Measurements from ENCODE around the gene SAFB. TPM values are rescaled to one million over a fixed set of nuclear protein-coding genes. Genes with fewer than 3 reads are reported as not detected.
A peak's percentile ranks its signal among the peaks of the same experiment; 100 is the strongest.

The SAFB gene
- total RNA-seq: 100 to 1,000 TPM; 173 to 183 TPM
- 127 to 129 reads per million in 2 donors for total RNA-seq

DNA sequence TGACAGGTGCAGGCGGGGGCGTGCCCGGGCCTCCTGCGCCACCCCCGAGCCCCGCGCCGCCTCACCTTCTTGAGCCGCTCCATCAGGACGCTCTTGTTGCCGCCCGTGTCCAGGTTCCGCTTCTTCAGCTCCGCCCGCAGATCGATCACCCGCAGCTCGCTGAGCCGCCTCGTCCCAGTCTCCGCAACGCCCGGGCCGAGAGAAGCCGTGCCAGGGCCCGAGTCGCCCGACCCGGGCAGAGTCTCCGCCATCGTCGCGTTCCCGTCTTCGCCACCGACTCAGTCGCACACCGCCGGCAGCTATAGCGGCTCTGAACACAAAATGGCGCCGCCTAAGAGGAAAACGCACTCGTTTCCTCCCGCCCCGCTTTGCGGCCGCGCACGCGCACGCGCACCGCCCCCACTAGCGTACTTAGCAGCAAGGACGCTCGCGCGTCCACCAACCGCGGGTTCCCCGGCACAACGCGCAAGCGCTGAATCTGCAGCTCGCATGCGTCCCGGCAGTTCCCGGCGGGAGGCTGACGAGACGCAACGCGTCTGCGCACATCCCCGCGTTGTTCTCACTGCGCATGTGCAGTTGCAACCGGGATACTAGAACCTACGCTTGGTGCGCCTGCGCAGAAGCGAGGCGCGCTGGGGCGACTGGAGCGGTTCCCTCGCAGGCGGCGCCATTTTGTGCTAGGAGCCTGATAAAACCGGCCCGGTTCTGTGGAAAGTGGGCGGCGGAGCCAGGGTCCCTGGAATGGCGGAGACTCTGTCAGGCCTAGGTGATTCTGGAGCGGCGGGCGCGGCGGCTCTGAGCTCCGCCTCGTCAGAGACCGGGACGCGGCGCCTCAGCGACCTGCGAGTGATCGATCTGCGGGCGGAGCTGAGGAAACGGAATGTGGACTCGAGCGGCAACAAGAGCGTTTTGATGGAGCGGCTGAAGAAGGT, at the start of gene SAFB, which contains the start of gene SAFB2:
TSS of gene SAFB (plus strand) at position 619 of the 932 bp plus-strand sequence. CDS start at position 742, 123 bp downstream.
TSS of gene SAFB2 (minus strand) at position 312 of the 932 bp plus-strand sequence. CDS start at position 251, 61 bp downstream.
- peak within 1 kb of the TSS; percentile 100 for H3K27ac Mint-ChIP-seq
- ATAC-seq (peak; percentile 85), DNase-seq (peak; percentile 99 to 100 (median 99))
- H3K4me1 Mint-ChIP-seq: peaks cover 60% of the 10 kb centered on the region
- H3K4me3 Mint-ChIP-seq: peak within 1 kb of the TSS; percentile 100
- peaks cover 6% of the 10 kb centered on the region for H3K36me3 Mint-ChIP-seq (ENCODE audit: low read depth)
- H3K9me3 ChIP-seq (ENCODE audit: control insufficient read depth, low read length, poor library complexity, severe bottlenecking): no peaks in the 10 kb centered on the region
- H3K27me3 Mint-ChIP-seq: no peaks in the 10 kb centered on the region

GRCh38 chr19:5575590-5575989, 47.3 kb upstream of the SAFB start:
- peaks cover 12% of the 10 kb centered on the region for H3K4me1 Mint-ChIP-seq
- H3K4me3 Mint-ChIP-seq: no peak overlapping the region
- no peak for DNase-seq
- no peaks in the 10 kb centered on the region for H3K9me3 ChIP-seq (ENCODE audit: control insufficient read depth, low read length, poor library complexity, severe bottlenecking)
- no peak overlapping the region for H3K27ac Mint-ChIP-seq
- no peak for ATAC-seq
- H3K36me3 Mint-ChIP-seq (ENCODE audit: low read depth): no peaks in the 10 kb centered on the region
- no peaks in the 10 kb centered on the region for H3K27me3 Mint-ChIP-seq

GRCh38 chr19:5578097-5578846, 44.6 kb upstream of the SAFB start:
- no peaks in the 10 kb centered on the region for H3K9me3 ChIP-seq (ENCODE audit: control insufficient read depth, low read length, poor library complexity, severe bottlenecking)
- Mint-ChIP-seq H3K4me1 (peaks cover 12% of the 10 kb centered on the region), H3K4me3 (no peak overlapping the region), H3K27ac (no peak overlapping the region), H3K36me3 (ENCODE audit: low read depth) (no peaks in the 10 kb centered on the region), H3K27me3 (no peaks in the 10 kb centered on the region)
- ATAC-seq: peak; percentile 89
- peak; percentile 54 to 72 (median 68) for DNase-seq

DNA sequence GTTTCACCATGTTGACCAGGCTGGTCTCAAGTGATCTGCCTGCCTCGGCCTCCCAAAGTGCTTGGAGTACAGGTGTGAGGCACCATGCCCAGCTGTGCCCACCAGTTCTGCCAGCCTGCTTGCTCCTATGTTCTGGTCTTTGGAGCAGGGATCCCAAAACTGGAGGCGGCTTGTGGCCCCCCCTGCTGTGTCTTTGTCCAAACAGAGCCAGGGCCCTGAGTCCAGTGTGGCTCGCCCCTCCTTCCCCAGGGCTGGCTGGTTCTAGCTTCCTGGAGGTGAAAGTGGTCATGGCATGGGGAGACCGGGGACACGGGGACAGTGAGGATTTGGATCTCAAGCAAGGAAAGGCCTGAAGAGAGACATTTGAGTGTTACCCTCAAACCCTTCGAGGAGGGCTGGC, 43.6 kb upstream of the SAFB start:
- H3K4me3 Mint-ChIP-seq: peak overlapping the region; percentile 15
- DNase-seq (no peak), ATAC-seq (no peak)
- no peaks in the 10 kb centered on the region for H3K27me3 Mint-ChIP-seq
- no peaks in the 10 kb centered on the region for H3K36me3 Mint-ChIP-seq (ENCODE audit: low read depth)
- no peaks in the 10 kb centered on the region for H3K9me3 ChIP-seq (ENCODE audit: control insufficient read depth, low read length, poor library complexity, severe bottlenecking)
- H3K4me1 Mint-ChIP-seq: peaks cover 12% of the 10 kb centered on the region
- H3K27ac Mint-ChIP-seq: peak overlapping the region; percentile 14

DNA sequence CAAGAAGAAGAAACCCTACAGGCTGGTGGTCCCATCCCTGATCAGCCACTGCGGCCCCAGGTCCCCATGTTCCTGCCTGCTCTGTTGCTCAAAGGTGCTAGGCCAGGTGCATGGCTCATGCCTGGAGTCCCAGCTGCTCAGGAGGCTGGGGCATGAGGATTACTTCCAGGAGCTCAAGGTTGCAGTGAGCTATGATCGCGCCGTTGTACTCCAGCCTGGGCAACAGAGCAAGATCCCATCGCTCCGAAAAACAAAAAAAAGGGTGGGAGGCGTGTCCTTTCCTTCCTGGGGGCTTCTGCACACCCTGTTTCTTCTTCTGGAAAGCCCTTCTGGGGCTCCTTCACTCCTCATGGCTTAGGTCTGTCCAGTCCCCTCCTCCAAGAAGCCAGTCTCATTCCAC, 43.2 kb upstream of the SAFB start:
- H3K27me3 Mint-ChIP-seq: no peaks in the 10 kb centered on the region
- H3K36me3 Mint-ChIP-seq (ENCODE audit: low read depth): no peaks in the 10 kb centered on the region
- peaks cover 12% of the 10 kb centered on the region for H3K4me1 Mint-ChIP-seq
- ATAC-seq (no peak), DNase-seq (no peak)
- no peaks in the 10 kb centered on the region for H3K9me3 ChIP-seq (ENCODE audit: control insufficient read depth, low read length, poor library complexity, severe bottlenecking)
- H3K4me3 Mint-ChIP-seq: peak overlapping the region; percentile 9
- H3K27ac Mint-ChIP-seq: peak overlapping the region; percentile 14

- DNase-seq (no peak), ATAC-seq (no peak)
- H3K27ac Mint-ChIP-seq: peak overlapping the region; percentile 14
- no peaks in the 10 kb centered on the region for H3K36me3 Mint-ChIP-seq (ENCODE audit: low read depth)
- H3K27me3 Mint-ChIP-seq: no peaks in the 10 kb centered on the region
- H3K4me1 Mint-ChIP-seq: peaks cover 12% of the 10 kb centered on the region
- no peaks in the 10 kb centered on the region for H3K9me3 ChIP-seq (ENCODE audit: control insufficient read depth, low read length, poor library complexity, severe bottlenecking)
- peak overlapping the region; percentile 9 for H3K4me3 Mint-ChIP-seq
Measured at GRCh38 chr19:5580161-5580571, 42.7 kb upstream of the SAFB start.

- H3K27me3 Mint-ChIP-seq: no peaks in the 10 kb centered on the region
- no peaks in the 10 kb centered on the region for H3K9me3 ChIP-seq (ENCODE audit: control insufficient read depth, low read length, poor library complexity, severe bottlenecking)
- ATAC-seq: peak; percentile 88
- H3K4me1 Mint-ChIP-seq: peaks cover 17% of the 10 kb centered on the region
- peak overlapping the region; percentile 86 for H3K4me3 Mint-ChIP-seq
- H3K36me3 Mint-ChIP-seq (ENCODE audit: low read depth): no peaks in the 10 kb centered on the region
- peak overlapping the region; percentile 95 for H3K27ac Mint-ChIP-seq
- peak; percentile 42 to 62 (median 45) for DNase-seq
Measured at GRCh38 chr19:5585461-5586299, 37.2 kb upstream of the SAFB start.

DNA sequence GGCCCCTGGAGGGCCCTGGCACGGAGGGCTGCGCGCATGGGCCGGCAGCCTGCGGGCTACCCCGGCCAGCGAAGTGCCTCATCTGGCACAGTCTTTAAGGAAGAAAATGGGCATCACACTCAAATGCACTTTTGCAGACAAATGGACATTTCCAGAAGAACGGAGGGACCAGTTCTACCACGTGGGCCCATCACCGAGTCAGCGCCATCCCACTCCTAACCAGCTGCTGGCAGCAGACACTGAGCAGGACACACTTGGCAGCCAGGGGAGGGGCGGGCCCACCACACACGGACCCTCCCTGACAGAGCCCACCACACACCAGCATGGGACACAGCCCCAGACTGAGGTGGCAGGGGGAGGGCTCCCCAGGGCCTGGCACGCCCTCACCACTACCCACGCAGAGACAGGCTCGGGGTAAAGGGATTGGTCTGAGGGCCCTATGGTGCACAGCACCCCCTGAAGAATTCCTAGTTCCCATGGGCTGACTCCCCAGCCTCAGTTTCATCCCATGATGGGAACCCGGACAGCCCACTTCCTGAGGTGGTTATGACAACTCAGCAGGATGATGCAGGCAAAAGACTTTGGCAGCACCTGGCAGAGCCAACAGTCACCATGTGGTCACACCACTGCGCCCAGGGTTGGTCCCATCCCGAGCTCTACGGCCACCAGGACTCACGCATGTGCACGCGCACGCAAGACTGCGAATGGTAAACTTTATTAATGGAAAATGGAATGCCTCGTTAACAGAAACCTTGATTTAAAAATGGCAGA, 36.4 kb upstream of the SAFB start:
- peak overlapping the region; percentile 86 for H3K4me3 Mint-ChIP-seq
- H3K36me3 Mint-ChIP-seq (ENCODE audit: low read depth): no peaks in the 10 kb centered on the region
- no peaks in the 10 kb centered on the region for H3K27me3 Mint-ChIP-seq
- no peak for DNase-seq
- H3K9me3 ChIP-seq (ENCODE audit: control insufficient read depth, low read length, poor library complexity, severe bottlenecking): no peaks in the 10 kb centered on the region
- H3K27ac Mint-ChIP-seq: peak overlapping the region; percentile 95
- peak; percentile 22 for ATAC-seq
- peaks cover 17% of the 10 kb centered on the region for H3K4me1 Mint-ChIP-seq

- H3K27me3 Mint-ChIP-seq: no peaks in the 10 kb centered on the region
- H3K27ac Mint-ChIP-seq: peak overlapping the region; percentile 71
Measured at GRCh38 chr19:5587071-5587455, 35.8 kb upstream of the SAFB start.

GRCh38 chr19:5587661-5588060, 35.2 kb upstream of the SAFB start:
- Mint-ChIP-seq H3K27me3 (no peaks in the 10 kb centered on the region), H3K4me1 (peaks cover 17% of the 10 kb centered on the region), H3K27ac (peak overlapping the region; percentile 71), H3K4me3 (no peak overlapping the region), H3K36me3 (ENCODE audit: low read depth) (no peaks in the 10 kb centered on the region)
- ATAC-seq (no peak), DNase-seq (no peak)
- H3K9me3 ChIP-seq (ENCODE audit: control insufficient read depth, low read length, poor library complexity, severe bottlenecking): no peaks in the 10 kb centered on the region

More at GRCh38 chr19:5587071-5587455, 35.8 kb upstream of the SAFB start:
- H3K4me1 Mint-ChIP-seq: peaks cover 17% of the 10 kb centered on the region
- no peaks in the 10 kb centered on the region for H3K9me3 ChIP-seq (ENCODE audit: control insufficient read depth, low read length, poor library complexity, severe bottlenecking)
- DNase-seq (no peak), ATAC-seq (no peak)
- no peaks in the 10 kb centered on the region for H3K36me3 Mint-ChIP-seq (ENCODE audit: low read depth)
- H3K4me3 Mint-ChIP-seq: no peak overlapping the region

GRCh38 chr19:5588441-5588840, 34.4 kb upstream of the SAFB start:
- Mint-ChIP-seq H3K27me3 (no peaks in the 10 kb centered on the region), H3K27ac (peak overlapping the region; percentile 62), H3K4me1 (peaks cover 17% of the 10 kb centered on the region)

More at GRCh38 chr19:5588441-5588840, 34.4 kb upstream of the SAFB start:
- no peaks in the 10 kb centered on the region for H3K9me3 ChIP-seq (ENCODE audit: control insufficient read depth, low read length, poor library complexity, severe bottlenecking)
- Mint-ChIP-seq H3K36me3 (ENCODE audit: low read depth) (no peaks in the 10 kb centered on the region), H3K4me3 (no peak overlapping the region)
- no peak for DNase-seq
- ATAC-seq: no peak

Measured in T-helper 17 cell (primary cell).